Prostate gland (tissue), 2 donors: Measurements from ENCODE around the gene CAMSAP2.

Experiments
- CTCF ChIP-seq, 4 experiments: fragments of 200-600 bp in 2 of 4; fragments of 450-650 bp in 2 of 4; sonication (generic) in 2 of 4; IDR thresholded peaks; 1 replicate in 3 of 4; 2 replicates in 1 of 4; pipeline ENCODE4 v1.5.1; 2016 to 2019; ENCODE audit warnings: antibody characterized with exemption in 4 of 4, mild to moderate bottlenecking in 2 of 4, moderate library complexity in 2 of 4
- POLR2AphosphoS5 ChIP-seq: sonication (generic); formaldehyde crosslinking; IDR thresholded peaks from one replicate; pipeline ENCODE4 v1.6.1; 2017; ENCODE audit warnings: antibody characterized with exemption

GRCh38 chr1:200692316-200692715, 46.4 kb upstream of the CAMSAP2 start:
- no peak for TF ChIP-seq CTCF (IDR thresholded peaks at IDR 0.05)
- TF ChIP-seq POLR2AphosphoS5 = no peak
